GM18507 (cell line): ENCODE measurements around the gene ULK2.
"Not testable (repeated sequence)": the region's sequence is repeated elsewhere in the genome, so short reads cannot be mapped to it uniquely, and the experiment has no call there.

Experiments
- DNase-seq: peaks from one replicate; pipeline ENCODE4 v3.0.0; 2011; ENCODE audit warnings: low read depth; ENCODE audit not compliant: insufficient read length; ENCODE audit errors: extremely low spot score
- FAIRE-seq: peaks from 2 replicates; lab custom pipeline; 2011; peaks lifted over from hg19 to GRCh38; lab: Jason Lieb, UNC

The ULK2 gene

DNA sequence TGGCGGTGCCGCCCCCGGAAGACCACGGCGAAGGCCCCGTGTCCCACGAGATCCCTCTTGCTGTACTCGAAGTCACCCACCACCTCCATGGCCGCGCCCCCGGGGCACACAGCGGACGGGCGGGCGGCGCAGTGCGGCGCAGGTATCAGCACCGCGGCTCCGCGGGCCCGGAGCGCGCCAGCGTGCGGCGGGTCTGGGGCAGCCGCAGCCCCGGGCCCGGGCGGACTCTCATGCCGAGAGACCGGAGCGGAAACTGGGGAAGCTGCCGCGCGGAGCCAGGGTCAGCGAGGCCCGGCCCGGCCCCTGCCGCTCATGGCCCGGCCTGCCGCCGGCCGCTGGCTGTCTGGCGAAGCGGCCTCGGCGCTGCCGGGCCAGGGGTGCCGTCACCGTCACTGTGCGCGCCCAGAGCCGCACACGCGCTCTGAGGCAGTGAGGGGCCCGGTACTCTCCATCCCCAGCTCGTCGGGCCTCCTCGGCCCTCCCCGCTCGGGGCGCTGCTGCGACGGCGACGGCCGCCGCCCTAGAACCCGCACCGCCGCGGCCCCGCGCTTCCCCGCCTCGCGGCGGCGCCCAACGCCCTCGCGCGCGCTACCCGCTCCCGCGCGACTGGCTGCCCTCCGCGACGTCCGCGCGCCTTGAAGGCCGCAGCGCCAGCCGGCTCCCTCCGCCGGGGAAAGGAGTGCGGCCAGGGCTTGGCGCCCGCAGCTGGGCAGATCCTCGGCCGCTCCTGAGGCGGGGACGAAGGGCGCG is at the start of gene ULK2:
TSS of gene ULK2 (minus strand) at position 608 of the 750 bp plus-strand sequence. CDS start at position 89, 519 bp downstream.
- FAIRE-seq (no peak), DNase-seq (peak; percentile 42)

DNA sequence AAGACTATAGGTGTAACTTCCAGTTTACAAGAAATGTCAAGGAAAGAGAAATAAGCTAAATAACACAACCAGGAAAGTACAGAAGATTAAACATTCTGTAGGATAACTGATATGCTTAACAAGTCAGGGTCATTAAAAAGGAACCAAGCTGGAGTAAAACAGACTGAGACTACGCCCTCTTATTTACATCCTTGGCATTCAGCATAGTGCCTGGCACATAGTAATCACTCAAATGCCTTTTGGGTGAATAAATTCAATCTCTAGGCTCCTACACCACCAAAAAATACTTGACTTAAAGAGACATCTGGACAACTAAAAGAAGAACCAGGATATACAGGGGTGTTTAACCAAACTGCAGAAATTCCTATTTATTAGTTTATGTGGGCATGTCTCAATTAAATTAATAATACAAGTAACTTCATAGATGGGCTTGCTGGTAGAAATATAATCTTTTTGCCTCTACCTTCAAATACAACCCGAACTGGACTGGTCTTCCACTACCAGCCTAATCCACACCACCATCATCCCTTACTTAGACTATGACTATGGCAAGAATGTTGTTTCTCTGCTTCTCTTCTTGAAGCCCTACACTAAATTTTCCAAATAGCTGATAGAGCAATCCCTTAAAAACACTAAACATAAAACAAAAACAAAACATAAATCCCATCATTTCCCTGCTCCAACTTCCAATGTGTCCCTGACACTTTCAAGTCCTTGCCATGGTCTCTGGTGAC is 47.7 kb upstream of the ULK2 start:
- DNase-seq (no peak), FAIRE-seq (no peak)

DNA sequence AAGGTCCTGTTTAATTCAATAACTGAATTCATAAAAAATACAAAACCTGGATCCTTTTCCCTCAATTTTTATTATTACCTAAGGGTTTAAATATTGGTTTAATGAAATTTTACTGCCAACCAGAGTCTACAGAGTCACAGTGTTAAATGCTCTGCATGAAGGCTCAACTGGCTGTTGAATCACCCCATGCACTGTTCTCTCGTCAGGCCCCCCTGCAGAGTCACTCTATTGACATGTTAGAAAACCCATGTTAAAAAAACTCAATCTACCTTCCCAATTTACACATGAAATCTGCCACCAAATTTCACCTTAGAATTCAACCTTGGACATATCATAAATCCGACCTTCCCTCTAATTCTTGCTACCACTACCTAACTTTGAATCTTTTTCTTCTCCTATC is 43.3 kb upstream of the ULK2 start:
- no peak for DNase-seq
- no peak for FAIRE-seq

DNA sequence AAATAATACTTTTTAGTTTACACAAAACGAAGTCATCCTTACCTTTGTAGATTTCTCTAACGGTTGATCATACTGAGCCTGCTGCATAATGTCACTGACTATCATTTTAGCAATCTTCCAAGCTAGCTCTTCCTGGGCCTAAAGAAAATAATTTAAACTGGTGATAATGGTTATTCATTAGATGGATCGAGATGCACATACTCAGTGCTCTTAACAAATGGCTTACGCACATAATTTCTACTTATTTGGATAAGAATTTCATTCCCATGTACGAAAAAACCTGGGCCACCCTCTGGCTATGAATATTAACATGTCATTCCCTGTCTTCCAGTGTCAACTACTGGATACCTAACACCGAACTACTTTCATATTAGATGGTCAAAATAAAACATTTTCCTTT is 41.4 kb upstream of the ULK2 start:
- DNase-seq: no peak
- no peak for FAIRE-seq

DNA sequence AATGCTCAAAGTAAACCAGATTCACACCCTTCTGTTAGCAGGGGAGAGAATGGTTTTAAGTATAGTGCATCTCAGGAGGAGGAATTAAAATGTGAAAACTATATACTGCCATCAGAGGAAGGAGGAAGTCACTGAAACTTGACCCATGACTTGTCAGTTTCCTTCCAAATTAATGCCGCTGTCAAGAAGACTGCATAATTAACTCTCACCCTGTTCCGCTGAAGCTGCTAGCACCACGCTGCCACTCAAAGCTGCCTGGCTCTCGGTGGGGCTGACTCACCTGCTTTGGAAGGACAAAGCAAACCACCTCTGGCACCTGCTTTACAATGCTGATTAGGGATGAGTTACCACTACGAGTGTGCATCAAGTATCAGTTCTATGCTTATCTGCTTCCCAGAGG is 37.8 kb upstream of the ULK2 start:
- no peak for DNase-seq
- FAIRE-seq: no peak

DNA sequence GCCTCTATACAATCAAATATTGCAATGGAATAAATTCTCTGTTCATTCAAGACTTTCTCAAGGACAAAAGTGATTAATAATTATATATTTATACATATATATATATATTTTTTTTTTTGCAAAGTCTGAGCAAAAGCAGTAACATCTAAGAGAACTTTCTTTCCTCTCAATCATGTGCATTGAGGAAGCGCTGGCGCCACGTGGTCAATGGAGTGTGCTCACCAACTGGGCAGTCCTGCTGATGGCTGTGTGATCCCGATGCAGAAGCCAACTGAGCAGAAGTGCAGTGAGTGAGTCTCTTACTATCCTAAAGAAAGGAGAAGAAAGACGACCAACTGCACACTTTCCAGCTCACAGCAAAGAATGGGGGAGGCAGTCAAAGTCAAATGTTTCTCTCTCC is 37.2 kb upstream of the ULK2 start:
- DNase-seq: no peak
- FAIRE-seq: no peak

DNA sequence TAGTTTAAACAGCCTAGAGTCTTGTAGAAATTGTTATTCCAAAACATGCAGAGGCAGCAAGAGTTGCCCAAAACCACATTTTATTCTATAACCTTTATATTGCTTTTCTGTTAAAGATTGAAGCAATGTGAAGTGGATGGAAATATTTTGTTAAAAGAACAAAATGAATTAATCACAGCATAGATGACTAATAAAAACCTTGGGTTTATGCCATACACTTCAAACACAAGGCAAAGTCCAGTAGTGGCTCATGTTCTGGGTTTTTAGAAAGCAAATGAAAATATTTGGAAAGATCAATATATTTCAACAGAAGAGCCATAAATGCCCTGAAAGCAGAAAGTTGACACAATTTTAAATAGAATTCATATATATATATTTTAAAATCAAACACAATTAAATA is 36.7 kb upstream of the ULK2 start:
- FAIRE-seq: no peak
- DNase-seq: no peak

DNA sequence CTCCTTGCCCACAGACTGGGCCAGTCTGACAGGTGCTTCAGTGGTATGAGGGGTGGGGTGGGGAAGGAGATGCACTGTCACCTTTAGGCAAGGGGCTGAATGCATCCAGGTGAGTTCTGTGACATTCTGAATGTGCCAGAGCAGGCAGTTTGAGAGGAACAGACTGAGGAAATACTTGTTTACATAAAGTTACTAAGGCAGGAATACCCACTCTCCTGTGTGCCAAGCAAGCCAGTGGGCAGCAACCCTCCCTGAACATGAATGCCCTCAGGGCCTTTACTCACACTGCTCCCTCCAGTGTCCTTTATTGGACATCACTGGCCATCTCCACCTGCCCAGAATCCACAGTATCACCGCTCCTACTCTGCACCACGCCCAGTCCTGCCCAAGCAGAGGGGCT is 33.1 kb upstream of the ULK2 start:
- DNase-seq (no peak), FAIRE-seq (no peak)

DNA sequence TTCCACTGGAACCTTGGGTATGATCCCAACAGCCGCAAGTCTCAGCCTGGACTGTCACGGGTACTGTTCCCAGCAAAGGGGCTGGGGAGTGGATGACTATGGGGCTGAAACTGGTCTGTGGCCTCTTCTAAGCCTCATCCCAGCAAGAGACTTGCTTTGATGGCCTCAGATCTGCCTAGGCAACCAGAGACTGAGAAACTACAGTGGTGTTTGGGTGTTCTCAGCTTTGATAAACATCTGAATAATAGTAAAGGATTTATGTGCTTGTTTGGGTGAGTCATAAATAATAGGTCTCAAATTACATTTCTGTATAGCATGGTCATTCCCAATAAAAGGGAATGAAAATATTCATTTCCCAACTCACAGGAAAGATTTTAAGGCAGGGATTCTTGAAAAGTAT is 30.2 kb upstream of the ULK2 start:
- no peak for FAIRE-seq
- DNase-seq: no peak

DNA sequence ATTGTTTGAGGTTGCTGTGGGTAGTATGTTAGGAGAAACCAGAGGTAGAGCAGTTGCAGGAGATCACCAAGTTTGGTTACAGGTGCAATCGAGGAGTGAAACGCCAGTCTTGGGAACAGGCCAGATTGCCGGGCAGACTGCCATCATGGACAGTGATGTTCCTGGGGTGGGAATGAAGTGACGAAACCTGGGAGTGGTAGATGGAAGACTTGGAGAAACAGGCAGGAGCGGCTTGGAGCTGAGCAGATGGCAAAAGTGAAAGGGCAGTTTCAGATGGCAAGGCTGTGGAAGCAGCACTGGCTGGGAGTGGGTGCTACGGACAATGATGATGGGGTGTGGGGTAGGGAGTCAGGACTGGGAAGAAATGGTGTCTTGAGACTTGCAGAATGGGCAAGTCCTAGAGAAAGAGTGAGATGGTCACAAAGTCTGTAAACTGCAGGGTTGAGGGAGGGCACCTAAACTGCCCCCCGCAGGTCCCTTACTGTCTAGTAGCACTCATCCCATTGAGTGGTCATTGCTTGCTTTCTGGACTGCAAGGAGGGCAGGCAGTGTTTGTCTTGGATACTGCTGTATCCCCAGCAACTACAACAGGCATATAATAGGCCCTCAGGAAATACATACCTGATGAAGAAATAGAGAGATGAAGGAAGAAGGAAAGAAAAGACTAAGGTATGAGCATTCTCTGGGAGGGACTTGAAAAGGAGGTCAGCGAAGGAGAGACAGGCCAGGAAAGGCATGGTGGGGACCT is 29.5 kb upstream of the ULK2 start:
- DNase-seq (no peak), FAIRE-seq (no peak)

DNA sequence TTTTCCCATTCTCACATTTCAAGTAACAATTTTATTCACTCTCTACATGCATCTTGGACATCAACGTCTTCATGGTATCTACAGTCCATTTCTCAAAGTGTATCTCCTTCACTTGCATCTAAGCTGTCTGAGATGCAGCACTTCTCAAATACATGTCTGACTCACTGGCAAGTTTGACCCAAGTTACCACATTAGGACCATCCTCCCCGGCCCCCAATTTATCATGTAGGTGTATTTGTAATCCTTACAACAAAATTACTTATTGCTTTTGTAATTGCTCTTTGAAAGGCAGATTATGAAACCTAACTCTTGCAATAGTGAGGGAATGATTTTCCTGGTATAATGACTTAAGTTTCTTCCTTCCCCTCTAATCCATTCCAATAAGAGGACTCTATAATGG is 28.9 kb upstream of the ULK2 start:
- FAIRE-seq: no peak

DNA sequence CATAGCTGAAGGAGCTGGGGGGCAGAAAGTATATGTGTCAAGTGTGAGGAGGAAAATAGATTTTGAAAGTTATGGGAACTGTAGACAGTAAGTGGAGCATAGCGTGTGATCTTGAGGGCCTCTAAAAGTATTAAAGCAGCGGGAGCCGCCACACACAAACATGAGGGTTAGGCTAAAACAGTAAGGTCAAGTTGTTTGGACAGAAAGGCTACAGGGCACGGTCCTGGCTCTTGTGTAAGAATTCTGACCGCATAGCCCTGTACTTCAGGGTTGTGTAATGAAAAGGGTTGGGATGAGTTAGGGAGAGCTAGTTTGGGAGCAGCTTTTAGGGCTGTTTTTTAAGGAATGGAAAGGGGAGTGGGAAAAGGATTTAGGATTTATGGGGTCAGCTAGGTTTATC is 22.8 kb upstream of the ULK2 start:
- not testable (repeated sequence) for FAIRE-seq, DNase-seq

More for the DNA sequence above, 28.9 kb upstream of the ULK2 start:
- DNase-seq: no peak

DNA sequence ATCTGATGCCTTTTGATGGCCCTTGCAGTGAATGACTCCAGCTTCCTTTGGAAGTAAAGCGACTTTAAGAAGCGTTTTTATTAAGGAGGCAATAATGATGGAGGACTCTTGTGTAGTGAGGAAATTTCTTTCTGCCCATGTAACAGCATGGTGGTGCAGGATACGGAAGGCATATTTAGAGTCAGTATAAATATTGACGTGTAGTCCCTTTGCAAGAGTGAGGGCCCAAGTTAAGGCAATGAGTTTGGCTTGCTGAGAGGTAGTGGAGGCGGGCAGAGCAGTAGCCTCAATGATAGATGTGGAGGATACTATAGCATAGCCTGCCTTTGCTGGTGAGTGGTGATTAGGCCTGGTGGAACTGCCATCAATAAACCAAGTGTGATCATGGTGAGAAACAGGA is 22.3 kb upstream of the ULK2 start:
- FAIRE-seq, DNase-seq: not testable (repeated sequence)

DNA sequence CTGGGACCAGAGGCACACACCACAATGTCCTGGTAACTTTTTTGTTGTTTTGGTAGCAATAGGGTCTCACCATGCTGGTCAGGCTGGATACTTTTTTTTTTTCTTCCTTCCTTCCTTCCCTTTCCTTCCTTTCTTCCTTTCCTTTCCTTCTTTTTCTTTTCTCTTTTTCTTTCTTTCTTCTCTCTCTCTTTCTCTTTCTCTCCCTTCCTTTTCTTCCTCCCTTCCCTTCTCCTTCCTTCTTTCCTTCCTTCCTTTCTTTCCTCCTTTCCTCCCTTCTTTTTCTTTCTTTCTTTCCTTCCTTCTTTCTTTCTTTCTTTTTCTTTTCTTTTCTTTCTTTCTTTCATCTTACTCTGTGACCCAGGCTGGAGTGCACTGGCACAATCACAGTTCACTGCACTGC is 18.4 kb upstream of the ULK2 start:
- no peak for FAIRE-seq
- no peak for DNase-seq

DNA sequence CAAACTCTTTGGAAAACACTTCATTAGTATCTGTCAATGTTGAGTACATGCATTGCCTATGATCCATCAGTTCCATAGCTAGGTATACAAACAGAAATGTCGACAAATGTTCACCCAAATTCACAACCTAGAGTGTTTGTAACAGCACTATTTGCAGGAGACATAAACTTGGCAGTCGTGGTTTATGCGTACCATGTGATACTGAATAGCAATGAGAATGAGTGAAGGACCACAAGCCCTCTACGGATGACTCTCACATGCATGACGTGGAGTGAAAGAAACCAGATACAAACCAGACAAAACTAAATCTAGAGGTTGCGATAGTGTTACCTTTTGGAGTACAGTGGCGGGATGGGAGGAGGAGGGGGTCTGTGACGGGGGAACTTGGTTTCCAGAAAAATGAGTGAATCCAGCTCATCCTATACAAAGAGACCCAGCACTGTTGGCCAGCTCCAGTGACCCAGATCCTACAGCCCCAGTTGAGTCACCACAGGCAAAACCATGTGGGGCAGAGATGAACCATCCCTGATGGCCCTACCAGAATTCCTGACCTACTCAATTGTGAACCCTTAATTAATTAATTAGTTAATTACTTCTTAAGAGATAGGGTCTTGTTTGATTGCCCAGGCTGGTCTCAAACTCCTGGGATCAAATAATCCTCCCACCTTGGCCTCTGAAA is 15.9 kb upstream of the ULK2 start:
- DNase-seq (no peak), FAIRE-seq (no peak)

DNA sequence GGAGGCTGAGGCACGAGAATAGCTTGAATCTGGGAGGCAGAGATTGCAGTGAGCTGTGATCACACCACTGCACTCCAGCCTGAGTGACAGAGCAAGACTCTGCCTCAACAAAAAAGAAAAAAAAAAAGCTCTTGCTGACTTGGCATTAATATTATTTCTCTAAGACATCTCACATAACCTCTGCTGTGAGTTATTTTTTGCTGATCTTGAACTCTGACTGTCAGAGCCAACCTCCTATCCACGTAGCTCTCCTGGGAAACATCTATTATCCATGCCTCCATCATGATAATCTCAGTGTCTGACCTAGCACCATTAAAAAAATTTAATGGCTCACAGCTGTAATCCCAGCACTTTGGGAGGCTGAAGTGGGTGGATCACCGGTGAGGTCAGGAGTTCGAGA is 12.7 kb upstream of the ULK2 start:
- FAIRE-seq (no peak), DNase-seq (no peak)

DNA sequence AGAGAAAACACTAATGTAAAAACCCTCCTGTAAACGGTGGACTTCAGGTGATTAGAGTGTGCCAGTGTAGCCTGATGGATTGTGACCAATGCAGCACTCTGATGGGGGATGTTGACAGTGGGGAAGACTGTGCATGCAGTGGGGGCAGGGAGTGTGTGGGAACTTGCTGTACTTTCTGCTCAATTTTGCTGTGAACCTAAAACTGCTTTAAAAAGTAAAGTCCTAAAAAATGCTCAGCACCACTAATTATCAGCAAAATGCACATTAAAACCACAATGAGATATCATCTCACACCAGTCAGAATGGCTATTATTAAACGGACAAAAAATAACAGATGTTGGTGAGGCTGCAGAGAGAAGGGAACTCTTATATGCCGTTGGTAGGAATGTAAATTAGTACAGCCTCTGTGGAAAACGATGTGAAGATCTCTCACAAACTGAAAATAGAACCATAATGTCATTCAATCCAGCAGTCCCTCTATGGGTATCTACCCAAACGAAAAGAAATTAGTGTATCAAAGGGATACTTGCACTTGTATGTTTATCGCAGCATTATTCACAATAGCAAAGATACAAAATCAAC is 9.7 kb upstream of the ULK2 start:
- no peak for DNase-seq

DNA sequence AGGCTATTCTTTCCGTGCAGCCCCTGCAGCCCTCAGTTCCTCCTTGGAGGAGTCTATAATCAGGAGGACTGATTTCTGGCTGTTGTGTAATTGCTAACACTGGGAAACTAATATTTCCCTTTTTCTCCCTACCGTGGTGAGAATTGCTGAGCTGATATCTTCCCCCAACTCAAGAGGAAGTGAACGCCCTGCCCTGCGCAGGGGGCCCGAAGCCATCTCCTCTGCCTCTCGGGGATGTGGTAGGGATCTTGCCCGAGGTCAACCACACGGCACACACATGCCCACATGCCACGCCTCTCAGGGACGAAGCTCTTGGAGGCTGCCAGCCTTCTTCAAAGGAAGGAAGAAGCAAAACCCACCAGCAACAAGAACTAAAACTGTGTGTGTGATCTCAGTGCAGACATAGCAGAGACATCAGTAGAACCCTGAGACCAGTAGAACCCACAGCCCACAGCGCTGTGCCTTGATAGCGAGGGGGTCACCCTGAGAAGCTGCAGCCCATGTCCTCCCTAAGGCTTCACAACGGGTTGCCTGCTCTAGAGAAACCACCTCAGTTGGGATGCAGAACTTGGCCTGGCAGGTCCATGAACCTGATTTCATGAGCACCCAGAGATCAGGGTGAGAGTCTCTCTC is 8.9 kb upstream of the ULK2 start:
- FAIRE-seq: no peak
- DNase-seq: no peak

More for the DNA sequence above, 9.7 kb upstream of the ULK2 start:
- no peak for FAIRE-seq

DNA sequence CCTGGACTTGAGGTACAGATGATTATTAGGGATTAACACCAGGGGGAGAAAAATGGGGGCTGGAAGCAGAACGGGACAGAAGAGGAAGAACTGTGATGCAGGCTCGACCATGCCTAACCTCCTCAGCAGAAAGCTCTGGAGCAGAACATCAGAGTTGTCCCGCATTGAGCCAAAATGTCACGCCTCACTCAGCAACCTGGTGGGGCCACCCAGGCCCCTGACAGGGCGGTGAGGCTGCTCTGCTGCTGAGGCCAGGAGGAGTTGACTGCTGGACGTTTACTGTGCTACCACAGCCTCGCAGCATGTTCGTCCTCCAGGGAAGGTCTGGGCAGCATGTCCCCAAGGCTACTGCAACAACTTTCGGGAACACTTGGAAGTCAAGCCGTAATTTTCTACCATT is 6.5 kb upstream of the ULK2 start:
- no peak for DNase-seq
- FAIRE-seq: no peak
